ENCODE data around the gene IKZF1. TPM values are rescaled to one million over a fixed set of nuclear protein-coding genes. Genes with fewer than 3 reads are reported as not detected.

IKZF1 gene
- total and polyA plus RNA-seq, 2 donors: 99.0 to 124 TPM

- H3K4me1 ChIP-seq (ENCODE audit: control insufficient read depth in 2 of 2, insufficient read depth in 2 of 2, low read length in 2 of 2): peaks cover 2 to 20% of the 10 kb centered on the region in 2 donors
- DNase-seq (ENCODE audit: low read depth in 6 of 9, low spot score in 9 of 9): no peak
- peaks cover 64 to 83% of the 10 kb centered on the region in 2 donors for H3K36me3 ChIP-seq (ENCODE audit: control insufficient read depth in 2 of 2, insufficient read depth in 2 of 2, low read length in 1 of 2)
- WGBS: 97% methylated on average over 2 of the region's 2 CpGs
- no peak overlapping the region for H3K27ac ChIP-seq (ENCODE audit: low read depth in 1 of 2, low read length in 1 of 2)
- H3K9me3 ChIP-seq (ENCODE audit: control insufficient read depth in 2 of 2, insufficient read depth in 1 of 2, low read length in 1 of 2): no peaks in the 10 kb centered on the region
- peaks cover 0 to 3% of the 10 kb centered on the region in 2 donors for H3K27me3 ChIP-seq (ENCODE audit: control insufficient read depth in 2 of 2, insufficient read depth in 1 of 2, low read length in 1 of 2)
- H3K4me3 ChIP-seq (ENCODE audit: low read length in 2 of 2): no peak overlapping the region
Measured at GRCh38 chr7:50397320-50397970, 92.9 kb downstream of the IKZF1 start.

GRCh38 chr7:50397971-50398324 lies 93.4 kb downstream of the IKZF1 start:
- Histone ChIP-seq H3K9me3 (ENCODE audit: control insufficient read depth in 2 of 2, insufficient read depth in 1 of 2, low read length in 1 of 2) (no peaks in the 10 kb centered on the region), H3K4me1 (ENCODE audit: control insufficient read depth in 2 of 2, insufficient read depth in 2 of 2, low read length in 2 of 2) (peaks cover 2 to 15% of the 10 kb centered on the region in 2 donors), H3K27me3 (ENCODE audit: control insufficient read depth in 2 of 2, insufficient read depth in 1 of 2, low read length in 1 of 2) (peaks cover 0 to 3% of the 10 kb centered on the region in 2 donors), H3K4me3 (ENCODE audit: low read length in 2 of 2) (no peak overlapping the region), H3K36me3 (ENCODE audit: control insufficient read depth in 2 of 2, insufficient read depth in 2 of 2, low read length in 1 of 2) (peaks cover 59 to 83% of the 10 kb centered on the region in 2 donors), H3K27ac (ENCODE audit: low read depth in 1 of 2, low read length in 1 of 2) (no peak overlapping the region)
- 98% methylated on average over 1 of the region's 1 CpG for WGBS
- DNase-seq (ENCODE audit: low read depth in 6 of 9, low spot score in 9 of 9): no peak

GRCh38 chr7:50399206-50399605 lies 94.7 kb downstream of the IKZF1 start:
- no peak for DNase-seq (ENCODE audit: low read depth in 6 of 9, low spot score in 9 of 9)
- no peak overlapping the region for H3K4me3 ChIP-seq (ENCODE audit: low read length in 2 of 2)
- 98% methylated on average over 1 of the region's 1 CpG for WGBS
- H3K4me1 ChIP-seq (ENCODE audit: control insufficient read depth in 2 of 2, insufficient read depth in 2 of 2, low read length in 2 of 2): peaks cover 0 to 4% of the 10 kb centered on the region in 2 donors
- no peaks in the 10 kb centered on the region for H3K9me3 ChIP-seq (ENCODE audit: control insufficient read depth in 2 of 2, insufficient read depth in 1 of 2, low read length in 1 of 2)
- H3K36me3 ChIP-seq (ENCODE audit: control insufficient read depth in 2 of 2, insufficient read depth in 2 of 2, low read length in 1 of 2): peaks cover 48 to 83% of the 10 kb centered on the region in 2 donors
- H3K27me3 ChIP-seq (ENCODE audit: control insufficient read depth in 2 of 2, insufficient read depth in 1 of 2, low read length in 1 of 2): peaks cover 0 to 3% of the 10 kb centered on the region in 2 donors
- no peak overlapping the region for H3K27ac ChIP-seq (ENCODE audit: low read depth in 1 of 2, low read length in 1 of 2)

GRCh38 chr7:50399635-50400034 lies 95.1 kb downstream of the IKZF1 start:
- Histone ChIP-seq H3K36me3 (ENCODE audit: control insufficient read depth in 2 of 2, insufficient read depth in 2 of 2, low read length in 1 of 2) (peaks cover 48 to 83% of the 10 kb centered on the region in 2 donors), H3K27ac (ENCODE audit: low read depth in 1 of 2, low read length in 1 of 2) (no peak overlapping the region), H3K4me3 (ENCODE audit: low read length in 2 of 2) (no peak overlapping the region), H3K4me1 (ENCODE audit: control insufficient read depth in 2 of 2, insufficient read depth in 2 of 2, low read length in 2 of 2) (peaks cover 0 to 4% of the 10 kb centered on the region in 2 donors), H3K9me3 (ENCODE audit: control insufficient read depth in 2 of 2, insufficient read depth in 1 of 2, low read length in 1 of 2) (no peaks in the 10 kb centered on the region), H3K27me3 (ENCODE audit: control insufficient read depth in 2 of 2, insufficient read depth in 1 of 2, low read length in 1 of 2) (peaks cover 0 to 3% of the 10 kb centered on the region in 2 donors)
- WGBS: 97% methylated on average over 21 of the region's 21 CpGs
- no peak for DNase-seq (ENCODE audit: low read depth in 6 of 9, low spot score in 9 of 9)

GRCh38 chr7:50400114-50400513 lies 95.6 kb downstream of the IKZF1 start:
- 95% methylated on average over 41 of the region's 41 CpGs for WGBS
- H3K4me1 ChIP-seq (ENCODE audit: control insufficient read depth in 2 of 2, insufficient read depth in 2 of 2, low read length in 2 of 2): peaks cover 0 to 4% of the 10 kb centered on the region in 2 donors
- H3K9me3 ChIP-seq (ENCODE audit: control insufficient read depth in 2 of 2, insufficient read depth in 1 of 2, low read length in 1 of 2): no peaks in the 10 kb centered on the region
- peaks cover 0 to 3% of the 10 kb centered on the region in 2 donors for H3K27me3 ChIP-seq (ENCODE audit: control insufficient read depth in 2 of 2, insufficient read depth in 1 of 2, low read length in 1 of 2)
- H3K4me3 ChIP-seq (ENCODE audit: low read length in 2 of 2): no peak overlapping the region
- H3K27ac ChIP-seq (ENCODE audit: low read depth in 1 of 2, low read length in 1 of 2): no peak overlapping the region
- DNase-seq (ENCODE audit: low read depth in 6 of 9, low spot score in 9 of 9): no peak
- H3K36me3 ChIP-seq (ENCODE audit: control insufficient read depth in 2 of 2, insufficient read depth in 2 of 2, low read length in 1 of 2): peaks cover 48 to 85% of the 10 kb centered on the region in 2 donors

GRCh38 chr7:50404392-50404791 lies 99.9 kb downstream of the IKZF1 start:
- H3K4me3 ChIP-seq (ENCODE audit: low read length in 2 of 2): no peak overlapping the region
- H3K9me3 ChIP-seq (ENCODE audit: control insufficient read depth in 2 of 2, insufficient read depth in 1 of 2, low read length in 1 of 2): no peaks in the 10 kb centered on the region
- H3K27ac ChIP-seq (ENCODE audit: low read depth in 1 of 2, low read length in 1 of 2): peak overlapping the region in 1 of 2 donors; percentile 19
- peaks cover 1 to 29% of the 10 kb centered on the region in 2 donors for H3K4me1 ChIP-seq (ENCODE audit: control insufficient read depth in 2 of 2, insufficient read depth in 2 of 2, low read length in 2 of 2)
- DNase-seq (ENCODE audit: low read depth in 6 of 9, low spot score in 9 of 9): no peak
- peaks cover 31 to 62% of the 10 kb centered on the region in 2 donors for H3K36me3 ChIP-seq (ENCODE audit: control insufficient read depth in 2 of 2, insufficient read depth in 2 of 2, low read length in 1 of 2)
- peaks cover 0 to 3% of the 10 kb centered on the region in 2 donors for H3K27me3 ChIP-seq (ENCODE audit: control insufficient read depth in 2 of 2, insufficient read depth in 1 of 2, low read length in 1 of 2)
- WGBS: 96% methylated on average over 7 of the region's 7 CpGs

GRCh38 chr7:50405221-50405620 lies 100.7 kb downstream of the IKZF1 start:
- DNase-seq (ENCODE audit: low read depth in 6 of 9, low spot score in 9 of 9): no peak
- Histone ChIP-seq H3K27me3 (ENCODE audit: control insufficient read depth in 2 of 2, insufficient read depth in 1 of 2, low read length in 1 of 2) (peaks cover 0 to 3% of the 10 kb centered on the region in 2 donors), H3K4me3 (ENCODE audit: low read length in 2 of 2) (no peak overlapping the region), H3K9me3 (ENCODE audit: control insufficient read depth in 2 of 2, insufficient read depth in 1 of 2, low read length in 1 of 2) (no peaks in the 10 kb centered on the region), H3K36me3 (ENCODE audit: control insufficient read depth in 2 of 2, insufficient read depth in 2 of 2, low read length in 1 of 2) (peaks cover 22 to 54% of the 10 kb centered on the region in 2 donors), H3K27ac (ENCODE audit: low read depth in 1 of 2, low read length in 1 of 2) (no peak overlapping the region), H3K4me1 (ENCODE audit: control insufficient read depth in 2 of 2, insufficient read depth in 2 of 2, low read length in 2 of 2) (peaks cover 9 to 37% of the 10 kb centered on the region in 2 donors)
- 89% methylated on average over 7 of the region's 7 CpGs for WGBS

GRCh38 chr7:50406935-50407334 lies 102.4 kb downstream of the IKZF1 start:
- no peaks in the 10 kb centered on the region for H3K9me3 ChIP-seq (ENCODE audit: control insufficient read depth in 2 of 2, insufficient read depth in 1 of 2, low read length in 1 of 2)
- H3K4me1 ChIP-seq (ENCODE audit: control insufficient read depth in 2 of 2, insufficient read depth in 2 of 2, low read length in 2 of 2): peaks cover 22 to 53% of the 10 kb centered on the region in 2 donors
- no peak overlapping the region for H3K4me3 ChIP-seq (ENCODE audit: low read length in 2 of 2)
- peaks cover 7 to 37% of the 10 kb centered on the region in 2 donors for H3K36me3 ChIP-seq (ENCODE audit: control insufficient read depth in 2 of 2, insufficient read depth in 2 of 2, low read length in 1 of 2)
- no peak for DNase-seq (ENCODE audit: low read depth in 6 of 9, low spot score in 9 of 9)
- no peaks in the 10 kb centered on the region for H3K27me3 ChIP-seq (ENCODE audit: control insufficient read depth in 2 of 2, insufficient read depth in 1 of 2, low read length in 1 of 2)
- H3K27ac ChIP-seq (ENCODE audit: low read depth in 1 of 2, low read length in 1 of 2): peak overlapping the region in 1 of 2 donors; percentile 31
- WGBS: 89% methylated on average over 5 of the region's 5 CpGs

- 43% methylated on average over 17 of the region's 17 CpGs for WGBS
- Histone ChIP-seq H3K27me3 (ENCODE audit: control insufficient read depth in 2 of 2, insufficient read depth in 1 of 2, low read length in 1 of 2) (no peaks in the 10 kb centered on the region), H3K36me3 (ENCODE audit: control insufficient read depth in 2 of 2, insufficient read depth in 2 of 2, low read length in 1 of 2) (peaks cover 0 to 6% of the 10 kb centered on the region in 2 donors), H3K4me3 (ENCODE audit: low read length in 2 of 2) (no peak overlapping the region), H3K4me1 (ENCODE audit: control insufficient read depth in 2 of 2, insufficient read depth in 2 of 2, low read length in 2 of 2) (peaks cover 22 to 62% of the 10 kb centered on the region in 2 donors), H3K27ac (ENCODE audit: low read depth in 1 of 2, low read length in 1 of 2) (peak overlapping the region; percentile 61 to 75), H3K9me3 (ENCODE audit: control insufficient read depth in 2 of 2, insufficient read depth in 1 of 2, low read length in 1 of 2) (no peaks in the 10 kb centered on the region)
- peak in 8 of 9 donors; percentile 42 to 82 (median 50) for DNase-seq (ENCODE audit: low read depth in 6 of 9, low spot score in 9 of 9)
Measured at GRCh38 chr7:50409856-50410745, 105.6 kb downstream of the IKZF1 start.

Measured in thymus (tissue), 11 donors.